ENCODE measurements around the gene MAN2B2. TPM values are rescaled to one million over a fixed set of nuclear protein-coding genes. Genes with fewer than 3 reads are reported as not detected.

Gene MAN2B2
- total RNA-seq, 1 experiment from 2014 or later, result 34.4 TPM

DNA sequence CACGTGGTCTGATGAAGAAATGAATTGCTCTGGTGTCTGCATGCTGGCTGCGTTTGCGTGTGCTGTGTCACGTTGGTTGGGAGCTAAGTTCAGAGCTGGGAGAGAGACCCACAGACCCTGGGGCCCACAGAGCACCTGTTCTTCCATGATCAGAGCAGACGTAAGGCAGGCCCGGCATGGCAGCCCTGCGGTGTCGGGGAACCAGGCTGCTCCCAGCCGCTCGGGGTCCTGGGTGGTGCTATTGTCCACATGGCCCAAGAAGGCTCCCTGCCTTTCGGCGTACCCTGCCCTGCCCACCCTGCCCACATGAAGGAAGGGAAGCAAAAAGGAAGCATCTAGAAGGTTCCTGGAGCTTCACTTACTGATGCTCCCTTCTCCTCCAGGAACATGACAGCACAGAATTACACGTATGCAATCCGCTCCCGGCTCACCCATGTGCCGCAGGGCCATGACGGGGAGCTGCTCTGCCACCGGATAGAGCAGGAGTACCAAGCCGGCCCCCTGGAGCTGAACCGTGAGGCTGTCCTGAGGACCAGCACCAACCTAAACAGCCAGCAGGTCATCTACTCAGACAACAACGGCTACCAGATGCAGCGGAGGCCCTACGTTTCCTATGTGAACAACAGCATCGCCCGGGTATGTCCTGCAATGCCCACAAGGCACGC lies 34.6 kb downstream of the MAN2B2 start:
- H3K27me3 ChIP-seq (ENCODE audit: control insufficient read depth, insufficient read depth, low read length), result no peaks in the 10 kb centered on the region
- no peak overlapping the region for H3K4me3 ChIP-seq (ENCODE audit: low read depth in 2 of 2, low read length in 2 of 2)
- in situ Hi-C loops (cut with HindIII; ENCODE audit: low pct_unique_long_range_greater_than_20kb, low sequenced_read_pairs), result no loop called here
- ATAC-seq (no peak), DNase-seq (ENCODE audit: low read depth, low spot score) (no peak)
- no peak overlapping the region for H3K27ac ChIP-seq (ENCODE audit: low read length)
- CTCF ChIA-PET, result no interaction called here
- BruUV-seq (replicated peaks), result no TSS peak
- POLR2A ChIA-PET, result no interaction called here
- no peaks in the 10 kb centered on the region for H3K36me3 ChIP-seq (ENCODE audit: control insufficient read depth, insufficient read depth, low read length)
- no peaks in the 10 kb centered on the region for H3K9me3 ChIP-seq (ENCODE audit: control insufficient read depth, insufficient read depth, low read depth, low read length)
- TF ChIP-seq, protein P1, sequence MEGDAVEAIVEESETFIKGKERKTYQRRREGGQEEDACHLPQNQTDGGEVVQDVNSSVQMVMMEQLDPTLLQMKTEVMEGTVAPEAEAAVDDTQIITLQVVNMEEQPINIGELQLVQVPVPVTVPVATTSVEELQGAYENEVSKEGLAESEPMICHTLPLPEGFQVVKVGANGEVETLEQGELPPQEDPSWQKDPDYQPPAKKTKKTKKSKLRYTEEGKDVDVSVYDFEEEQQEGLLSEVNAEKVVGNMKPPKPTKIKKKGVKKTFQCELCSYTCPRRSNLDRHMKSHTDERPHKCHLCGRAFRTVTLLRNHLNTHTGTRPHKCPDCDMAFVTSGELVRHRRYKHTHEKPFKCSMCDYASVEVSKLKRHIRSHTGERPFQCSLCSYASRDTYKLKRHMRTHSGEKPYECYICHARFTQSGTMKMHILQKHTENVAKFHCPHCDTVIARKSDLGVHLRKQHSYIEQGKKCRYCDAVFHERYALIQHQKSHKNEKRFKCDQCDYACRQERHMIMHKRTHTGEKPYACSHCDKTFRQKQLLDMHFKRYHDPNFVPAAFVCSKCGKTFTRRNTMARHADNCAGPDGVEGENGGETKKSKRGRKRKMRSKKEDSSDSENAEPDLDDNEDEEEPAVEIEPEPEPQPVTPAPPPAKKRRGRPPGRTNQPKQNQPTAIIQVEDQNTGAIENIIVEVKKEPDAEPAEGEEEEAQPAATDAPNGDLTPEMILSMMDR (IDR thresholded peaks at IDR 0.05), result no peak
- TF ChIP-seq, protein P2, sequence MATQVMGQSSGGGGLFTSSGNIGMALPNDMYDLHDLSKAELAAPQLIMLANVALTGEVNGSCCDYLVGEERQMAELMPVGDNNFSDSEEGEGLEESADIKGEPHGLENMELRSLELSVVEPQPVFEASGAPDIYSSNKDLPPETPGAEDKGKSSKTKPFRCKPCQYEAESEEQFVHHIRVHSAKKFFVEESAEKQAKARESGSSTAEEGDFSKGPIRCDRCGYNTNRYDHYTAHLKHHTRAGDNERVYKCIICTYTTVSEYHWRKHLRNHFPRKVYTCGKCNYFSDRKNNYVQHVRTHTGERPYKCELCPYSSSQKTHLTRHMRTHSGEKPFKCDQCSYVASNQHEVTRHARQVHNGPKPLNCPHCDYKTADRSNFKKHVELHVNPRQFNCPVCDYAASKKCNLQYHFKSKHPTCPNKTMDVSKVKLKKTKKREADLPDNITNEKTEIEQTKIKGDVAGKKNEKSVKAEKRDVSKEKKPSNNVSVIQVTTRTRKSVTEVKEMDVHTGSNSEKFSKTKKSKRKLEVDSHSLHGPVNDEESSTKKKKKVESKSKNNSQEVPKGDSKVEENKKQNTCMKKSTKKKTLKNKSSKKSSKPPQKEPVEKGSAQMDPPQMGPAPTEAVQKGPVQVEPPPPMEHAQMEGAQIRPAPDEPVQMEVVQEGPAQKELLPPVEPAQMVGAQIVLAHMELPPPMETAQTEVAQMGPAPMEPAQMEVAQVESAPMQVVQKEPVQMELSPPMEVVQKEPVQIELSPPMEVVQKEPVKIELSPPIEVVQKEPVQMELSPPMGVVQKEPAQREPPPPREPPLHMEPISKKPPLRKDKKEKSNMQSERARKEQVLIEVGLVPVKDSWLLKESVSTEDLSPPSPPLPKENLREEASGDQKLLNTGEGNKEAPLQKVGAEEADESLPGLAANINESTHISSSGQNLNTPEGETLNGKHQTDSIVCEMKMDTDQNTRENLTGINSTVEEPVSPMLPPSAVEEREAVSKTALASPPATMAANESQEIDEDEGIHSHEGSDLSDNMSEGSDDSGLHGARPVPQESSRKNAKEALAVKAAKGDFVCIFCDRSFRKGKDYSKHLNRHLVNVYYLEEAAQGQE (IDR thresholded peaks at IDR 0.05; ENCODE audit: insufficient read depth in 1 of 2, low read depth in 2 of 2, low read length in 1 of 2), result no peak
- no peak for TF ChIP-seq SIN3A (IDR thresholded peaks at IDR 0.05; ENCODE audit: borderline replicate concordance, insufficient read depth, low read depth, low read length)
- intact Hi-C loops (cut with micrococcal nuclease; ENCODE audit: unreplicated experiment), result no loop called here
- no peaks in the 10 kb centered on the region for H3K4me1 ChIP-seq (ENCODE audit: control insufficient read depth, insufficient read depth, low read length)

DNA sequence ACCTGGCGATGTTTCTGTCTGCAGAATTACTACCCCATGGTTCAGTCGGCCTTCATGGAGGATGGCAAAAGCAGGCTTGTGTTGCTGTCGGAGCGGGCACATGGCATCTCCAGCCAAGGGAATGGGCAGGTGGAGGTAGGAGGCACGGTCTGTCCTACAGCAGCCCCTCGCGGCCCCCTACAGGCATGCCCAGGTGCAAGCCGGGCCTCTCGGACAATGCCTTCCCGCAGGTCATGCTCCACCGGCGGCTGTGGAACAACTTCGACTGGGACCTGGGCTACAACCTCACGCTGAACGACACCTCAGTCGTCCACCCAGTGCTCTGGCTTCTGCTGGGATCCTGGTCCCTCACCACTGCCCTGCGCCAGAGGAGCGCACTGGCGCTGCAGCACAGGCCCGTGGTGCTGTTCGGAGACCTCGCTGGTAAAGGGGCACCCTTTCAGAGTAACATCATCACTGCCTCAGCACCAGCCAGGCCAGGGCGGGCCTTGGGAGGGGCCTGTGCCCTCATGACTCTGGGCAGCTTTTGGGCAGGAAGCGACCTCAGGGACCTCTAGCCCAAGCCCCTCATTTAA lies 36.0 kb downstream of the MAN2B2 start:
- Histone ChIP-seq H3K4me3 (ENCODE audit: low read depth in 2 of 2, low read length in 2 of 2) (no peak overlapping the region), H3K27me3 (ENCODE audit: control insufficient read depth, insufficient read depth, low read length) (no peaks in the 10 kb centered on the region), H3K36me3 (ENCODE audit: control insufficient read depth, insufficient read depth, low read length) (no peaks in the 10 kb centered on the region), H3K9me3 (ENCODE audit: control insufficient read depth, insufficient read depth, low read depth, low read length) (no peaks in the 10 kb centered on the region), H3K4me1 (ENCODE audit: control insufficient read depth, insufficient read depth, low read length) (no peaks in the 10 kb centered on the region), H3K27ac (ENCODE audit: low read length) (no peak overlapping the region)
- POLR2A ChIA-PET, result no interaction called here
- no peak for ATAC-seq
- BruUV-seq (replicated peaks), result no TSS peak
- DNase-seq (ENCODE audit: low read depth, low spot score), result no peak
- no peak for TF ChIP-seq SIN3A (IDR thresholded peaks at IDR 0.05; ENCODE audit: borderline replicate concordance, insufficient read depth, low read depth, low read length)
- no peak for TF ChIP-seq TCF7L2 (IDR thresholded peaks at IDR 0.05; ENCODE audit: low read depth, low read length)
- TF ChIP-seq, protein P2 (IDR thresholded peaks at IDR 0.05; ENCODE audit: insufficient read depth in 1 of 2, low read depth in 2 of 2, low read length in 1 of 2), result no peak
- TF ChIP-seq, protein P1 (IDR thresholded peaks at IDR 0.05), result no peak
- TF ChIP-seq POLR2AphosphoS5 (IDR thresholded peaks at IDR 0.05; ENCODE audit: low read depth, low read length), result no peak
- in situ Hi-C loops (cut with HindIII; ENCODE audit: low pct_unique_long_range_greater_than_20kb, low sequenced_read_pairs) (no loop called here), intact Hi-C loops (cut with micrococcal nuclease; ENCODE audit: unreplicated experiment) (no loop called here)
- CTCF ChIA-PET, result no interaction called here

All from Panc1 (cell line).